Fibroblast of peridontal ligament (primary cell): Measurements from ENCODE around the gene LAG3.

Experiments
- DNase-seq: peaks from one replicate; pipeline ENCODE4 v3.0.0-alpha.2; 2010; ENCODE audit errors: extremely low read depth

The LAG3 gene

GRCh38 chr12:6753772-6754356 lies 18.5 kb upstream of the LAG3 start:
- no peak for DNase-seq

GRCh38 chr12:6754411-6754810 lies 17.9 kb upstream of the LAG3 start:
- DNase-seq, result no peak

- no peak for DNase-seq
Measured at GRCh38 chr12:6757028-6757690, 15.2 kb upstream of the LAG3 start.

- no peak for DNase-seq
Measured at GRCh38 chr12:6758506-6759095, 13.7 kb upstream of the LAG3 start.

GRCh38 chr12:6759741-6760140 lies 12.6 kb upstream of the LAG3 start:
- no peak for DNase-seq

GRCh38 chr12:6763380-6763779 lies 8.9 kb upstream of the LAG3 start:
- no peak for DNase-seq

GRCh38 chr12:6764011-6764828 lies 8.1 kb upstream of the LAG3 start:
- DNase-seq, result peak; percentile 98

- no peak for DNase-seq
Measured at GRCh38 chr12:6765048-6765633, 7.2 kb upstream of the LAG3 start.

GRCh38 chr12:6765634-6766581 lies 6.4 kb upstream of the LAG3 start, which contains the start of gene PTMS:
Gene PTMS (plus strand): TSS chr12:6766363. CDS start chr12:6766706, 343 bp downstream.
- peak; percentile 79 for DNase-seq

GRCh38 chr12:6766651-6767349 lies 5.5 kb upstream of the LAG3 start:
- DNase-seq, result peak; percentile 51

- DNase-seq, result peak; percentile 46
Measured at GRCh38 chr12:6767353-6768319, 4.7 kb upstream of the LAG3 start.

GRCh38 chr12:6768437-6768914 lies 3.8 kb upstream of the LAG3 start:
- DNase-seq, result no peak

- DNase-seq, result peak; percentile 40
Measured at GRCh38 chr12:6768990-6769389, 3.3 kb upstream of the LAG3 start.

GRCh38 chr12:6769666-6770065 lies 2.7 kb upstream of the LAG3 start:
- no peak for DNase-seq

- DNase-seq, result no peak
Measured at GRCh38 chr12:6770094-6770493, 2.2 kb upstream of the LAG3 start.

GRCh38 chr12:6770600-6770999 lies 1.7 kb upstream of the LAG3 start:
- no peak for DNase-seq

- DNase-seq, result no peak
Measured at GRCh38 chr12:6771091-6771495, 1.2 kb upstream of the LAG3 start.

GRCh38 chr12:6771509-6772330 lies 600 bp upstream of the LAG3 start:
- DNase-seq, result no peak
